ENCODE results near the gene AIFM2. TPM values are rescaled to one million over a fixed set of nuclear protein-coding genes. Genes with fewer than 3 reads are reported as not detected.

Gene AIFM2
- total RNA-seq, 5 donors from 2014 or later (not counting 1 experiment from before 2014, with no cell fraction given): 3.2 to 5.8 (median 5.1) TPM

GRCh38 chr10:70139151-70139996 is 6.7 kb upstream of the AIFM2 start:
- Mint-ChIP-seq H3K4me3 (no peak overlapping the region), H3K36me3 (peaks cover 9% of the 10 kb centered on the region), H3K27me3 (no peaks in the 10 kb centered on the region), H3K9me3 (no peaks in the 10 kb centered on the region), H3K4me1 (peaks cover 26 to 38% (median 30%) of the 10 kb centered on the region in 3 donors), H3K27ac (no peak overlapping the region)
- Histone ChIP-seq H3K36me3 (ENCODE audit: control insufficient read depth in 2 of 2, extremely low read depth in 1 of 2, insufficient read depth in 1 of 2, low read length in 1 of 2) (peaks cover 12 to 17% of the 10 kb centered on the region in 2 donors), H3K9me3 (no peaks in the 10 kb centered on the region), H3K4me1 (ENCODE audit: control insufficient read depth in 1 of 2, extremely low read depth in 1 of 2, insufficient read depth in 2 of 2, low read length in 2 of 2) (peaks cover 0 to 20% of the 10 kb centered on the region in 2 experiments), H3K27me3 (replicated peaks in 1 of 2; ENCODE audit: control insufficient read depth in 2 of 2, extremely low read depth in 1 of 2, insufficient read depth in 2 of 2, low read length in 1 of 2) (no peaks in the 10 kb centered on the region), H3K27ac (ENCODE audit: low read length) (no peak overlapping the region), H3K4me3 (ENCODE audit: control insufficient read depth in 1 of 2, extremely low read depth in 1 of 2, low read length in 1 of 2) (no peak overlapping the region)
- ChIA-PET CTCF (interaction anchor here in 1 of 2 donors (0.6 kb wide), 1 partner anchor 20 kb away, joined by 5 read pairs; no protein-coding TSS in a partner anchor), POLR2A (interaction anchor here (0.5 to 0.6 kb wide), 2 partner anchors 11 to 1712 kb away, joined by 3 to 7 read pairs; no protein-coding TSS in a partner anchor)
- ATAC-seq (replicated peaks in 1 of 4): no peak
- no peak for DNase-seq
- 92% methylated on average over 4 of the region's 11 CpGs for WGBS (ENCODE audit: insufficient coverage)

GRCh38 chr10:70137927-70138883 is 5.6 kb upstream of the AIFM2 start:
- Mint-ChIP-seq H3K4me3 (no peak overlapping the region), H3K27me3 (no peaks in the 10 kb centered on the region), H3K27ac (peak overlapping the region in 1 of 2 donors; percentile 36), H3K4me1 (peaks cover 16 to 28% (median 21%) of the 10 kb centered on the region in 3 donors), H3K9me3 (no peaks in the 10 kb centered on the region), H3K36me3 (peaks cover 9% of the 10 kb centered on the region)
- ChIA-PET CTCF (interaction anchor here (0.5 to 4.0 kb wide), 4 partner anchors 17 to 849 kb away, joined by 3 to 10 read pairs (median 4); no protein-coding TSS in a partner anchor), POLR2A (interaction anchor here (0.6 kb wide), 2 partner anchors 12 to 583 kb away, joined by 3 to 7 read pairs; no protein-coding TSS in a partner anchor)
- no peak overlapping the region for H3K27ac ChIP-seq (ENCODE audit: low read length)
- no peak overlapping the region for H3K4me3 ChIP-seq (ENCODE audit: control insufficient read depth in 1 of 2, extremely low read depth in 1 of 2, low read length in 1 of 2)
- 88% methylated on average over 7 of the region's 14 CpGs for WGBS (ENCODE audit: insufficient coverage)
- ATAC-seq (replicated peaks in 1 of 4) (no peak), DNase-seq (no peak)
- H3K9me3 ChIP-seq: no peaks in the 10 kb centered on the region
- H3K27me3 ChIP-seq (replicated peaks in 1 of 2; ENCODE audit: control insufficient read depth in 2 of 2, extremely low read depth in 1 of 2, insufficient read depth in 2 of 2, low read length in 1 of 2): no peaks in the 10 kb centered on the region
- peaks cover 12 to 17% of the 10 kb centered on the region in 2 donors for H3K36me3 ChIP-seq (ENCODE audit: control insufficient read depth in 2 of 2, extremely low read depth in 1 of 2, insufficient read depth in 1 of 2, low read length in 1 of 2)
- H3K4me1 ChIP-seq (ENCODE audit: control insufficient read depth in 1 of 2, extremely low read depth in 1 of 2, insufficient read depth in 2 of 2, low read length in 2 of 2): peaks cover 0 to 9% of the 10 kb centered on the region in 2 experiments

GRCh38 chr10:70137135-70137534 is 4.5 kb upstream of the AIFM2 start:
- no CpG with 5 or more reads among the region's 9 CpGs for WGBS (ENCODE audit: insufficient coverage)
- ChIA-PET CTCF (interaction anchor here in 1 of 2 donors (4.0 kb wide), 1 partner anchor 21 kb away, joined by 10 read pairs; no protein-coding TSS in a partner anchor), POLR2A (no interaction called here)
- Mint-ChIP-seq H3K9me3 (no peaks in the 10 kb centered on the region), H3K4me3 (no peak overlapping the region), H3K27me3 (no peaks in the 10 kb centered on the region), H3K36me3 (peaks cover 9% of the 10 kb centered on the region), H3K27ac (no peak overlapping the region), H3K4me1 (peaks cover 17 to 29% (median 22%) of the 10 kb centered on the region in 3 donors)
- DNase-seq: peak in 1 of 35 experiments; percentile 4
- Histone ChIP-seq H3K9me3 (no peaks in the 10 kb centered on the region), H3K36me3 (ENCODE audit: control insufficient read depth in 2 of 2, extremely low read depth in 1 of 2, insufficient read depth in 1 of 2, low read length in 1 of 2) (peaks cover 12 to 17% of the 10 kb centered on the region in 2 donors), H3K27me3 (replicated peaks in 1 of 2; ENCODE audit: control insufficient read depth in 2 of 2, extremely low read depth in 1 of 2, insufficient read depth in 2 of 2, low read length in 1 of 2) (peaks cover 0 to 7% of the 10 kb centered on the region in 2 experiments), H3K4me1 (ENCODE audit: control insufficient read depth in 1 of 2, extremely low read depth in 1 of 2, insufficient read depth in 2 of 2, low read length in 2 of 2) (peaks cover 0 to 13% of the 10 kb centered on the region in 2 experiments), H3K27ac (ENCODE audit: low read length) (no peak overlapping the region), H3K4me3 (ENCODE audit: control insufficient read depth in 1 of 2, extremely low read depth in 1 of 2, low read length in 1 of 2) (no peak overlapping the region)
- ATAC-seq (replicated peaks in 1 of 4): no peak

- no peak overlapping the region for H3K4me3 Mint-ChIP-seq
- CTCF ChIA-PET: interaction anchor here (1.3 to 4.0 kb wide), 2 partner anchors 11 to 20 kb away, joined by 5 to 10 read pairs; partner anchors contain the start of gene TYSND1 (in 1 of the 2)
- no peak for ATAC-seq (replicated peaks in 1 of 4)
- Histone ChIP-seq H3K9me3 (no peaks in the 10 kb centered on the region), H3K27me3 (replicated peaks in 1 of 2; ENCODE audit: control insufficient read depth in 2 of 2, extremely low read depth in 1 of 2, insufficient read depth in 2 of 2, low read length in 1 of 2) (peaks cover 0 to 12% of the 10 kb centered on the region in 2 experiments), H3K27ac (ENCODE audit: low read length) (no peak overlapping the region), H3K4me1 (ENCODE audit: control insufficient read depth in 1 of 2, extremely low read depth in 1 of 2, insufficient read depth in 2 of 2, low read length in 2 of 2) (peaks cover 0 to 23% of the 10 kb centered on the region in 2 experiments), H3K36me3 (ENCODE audit: control insufficient read depth in 2 of 2, extremely low read depth in 1 of 2, insufficient read depth in 1 of 2, low read length in 1 of 2) (peaks cover 12 to 17% of the 10 kb centered on the region in 2 donors), H3K4me3 (ENCODE audit: control insufficient read depth in 1 of 2, extremely low read depth in 1 of 2, low read length in 1 of 2) (no peak overlapping the region)
- peak in 1 of 35 experiments; percentile 6 for DNase-seq
- H3K27me3 Mint-ChIP-seq: no peaks in the 10 kb centered on the region
- WGBS (ENCODE audit: insufficient coverage): 83% methylated on average over 4 of the region's 7 CpGs
- peaks cover 26 to 36% (median 26%) of the 10 kb centered on the region in 3 donors for H3K4me1 Mint-ChIP-seq
- no peaks in the 10 kb centered on the region for H3K9me3 Mint-ChIP-seq
- POLR2A ChIA-PET: interaction anchor here in 1 of 2 donors (1.2 kb wide), 1 partner anchor 15 kb away, joined by 4 read pairs; no protein-coding TSS in a partner anchor
- no peak overlapping the region for H3K27ac Mint-ChIP-seq
- H3K36me3 Mint-ChIP-seq: peaks cover 9% of the 10 kb centered on the region
Observed at GRCh38 chr10:70135684-70136083, 3.1 kb upstream of the AIFM2 start.

- peaks cover 26 to 33% (median 27%) of the 10 kb centered on the region in 3 donors for H3K4me1 Mint-ChIP-seq
- H3K9me3 ChIP-seq: no peaks in the 10 kb centered on the region
- ChIA-PET POLR2A (interaction anchor here (0.6 to 1.2 kb wide), 2 partner anchors 16 to 22 kb away, joined by 4 to 9 read pairs; no protein-coding TSS in a partner anchor), CTCF (interaction anchor here (1.3 to 4.0 kb wide), 2 partner anchors 11 to 19 kb away, joined by 5 to 10 read pairs; partner anchors contain the start of gene TYSND1 (in 1 of the 2))
- H3K4me3 Mint-ChIP-seq: no peak overlapping the region
- WGBS (ENCODE audit: insufficient coverage): 100% methylated on average over 1 of the region's 3 CpGs
- H3K27ac ChIP-seq (ENCODE audit: low read length): no peak overlapping the region
- H3K27me3 ChIP-seq (replicated peaks in 1 of 2; ENCODE audit: control insufficient read depth in 2 of 2, extremely low read depth in 1 of 2, insufficient read depth in 2 of 2, low read length in 1 of 2): peaks cover 0 to 12% of the 10 kb centered on the region in 2 experiments
- DNase-seq: peak in 1 of 35 experiments; percentile 10
- no peaks in the 10 kb centered on the region for H3K27me3 Mint-ChIP-seq
- ATAC-seq (replicated peaks in 1 of 4): no peak
- H3K9me3 Mint-ChIP-seq: no peaks in the 10 kb centered on the region
- no peak overlapping the region for H3K4me3 ChIP-seq (ENCODE audit: control insufficient read depth in 1 of 2, extremely low read depth in 1 of 2, low read length in 1 of 2)
- H3K36me3 Mint-ChIP-seq: peaks cover 12% of the 10 kb centered on the region
- peaks cover 0 to 23% of the 10 kb centered on the region in 2 experiments for H3K4me1 ChIP-seq (ENCODE audit: control insufficient read depth in 1 of 2, extremely low read depth in 1 of 2, insufficient read depth in 2 of 2, low read length in 2 of 2)
- H3K36me3 ChIP-seq (ENCODE audit: control insufficient read depth in 2 of 2, extremely low read depth in 1 of 2, insufficient read depth in 1 of 2, low read length in 1 of 2): peaks cover 12% of the 10 kb centered on the region in 2 donors
- H3K27ac Mint-ChIP-seq: no peak overlapping the region
Observed at GRCh38 chr10:70135046-70135445, 2.4 kb upstream of the AIFM2 start.
